ENCODE measurements around the gene NCK1. TPM values are rescaled to one million over a fixed set of nuclear protein-coding genes. Genes with fewer than 3 reads are reported as not detected.
A peak's percentile ranks its signal among the peaks of the same experiment; 100 is the strongest.

NCK1 gene
- total RNA-seq, 1 donor from 2014 or later: 63.0 TPM

DNA sequence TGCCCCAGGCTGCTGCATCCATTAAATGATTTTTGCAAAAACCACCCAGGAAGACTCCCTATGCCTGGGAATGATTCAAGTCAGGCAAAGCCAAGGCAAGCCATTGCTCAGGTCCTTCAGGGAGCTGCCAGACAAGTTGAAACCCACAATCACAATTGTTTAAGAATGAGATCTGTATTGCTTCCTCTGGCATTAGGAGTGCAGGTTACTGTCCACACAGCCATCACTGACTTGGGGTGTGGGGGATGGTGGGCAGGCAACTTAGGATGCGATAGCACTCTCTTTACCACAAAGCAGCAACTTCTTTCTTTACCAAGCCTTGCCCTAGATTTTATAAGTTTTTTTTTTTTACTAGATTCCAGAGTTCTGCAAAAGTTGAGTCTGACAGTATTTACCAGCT, 80.8 kb downstream of the NCK1 start:
- no peak overlapping the region for H3K27ac ChIP-seq
- TF ChIP-seq, protein P1, sequence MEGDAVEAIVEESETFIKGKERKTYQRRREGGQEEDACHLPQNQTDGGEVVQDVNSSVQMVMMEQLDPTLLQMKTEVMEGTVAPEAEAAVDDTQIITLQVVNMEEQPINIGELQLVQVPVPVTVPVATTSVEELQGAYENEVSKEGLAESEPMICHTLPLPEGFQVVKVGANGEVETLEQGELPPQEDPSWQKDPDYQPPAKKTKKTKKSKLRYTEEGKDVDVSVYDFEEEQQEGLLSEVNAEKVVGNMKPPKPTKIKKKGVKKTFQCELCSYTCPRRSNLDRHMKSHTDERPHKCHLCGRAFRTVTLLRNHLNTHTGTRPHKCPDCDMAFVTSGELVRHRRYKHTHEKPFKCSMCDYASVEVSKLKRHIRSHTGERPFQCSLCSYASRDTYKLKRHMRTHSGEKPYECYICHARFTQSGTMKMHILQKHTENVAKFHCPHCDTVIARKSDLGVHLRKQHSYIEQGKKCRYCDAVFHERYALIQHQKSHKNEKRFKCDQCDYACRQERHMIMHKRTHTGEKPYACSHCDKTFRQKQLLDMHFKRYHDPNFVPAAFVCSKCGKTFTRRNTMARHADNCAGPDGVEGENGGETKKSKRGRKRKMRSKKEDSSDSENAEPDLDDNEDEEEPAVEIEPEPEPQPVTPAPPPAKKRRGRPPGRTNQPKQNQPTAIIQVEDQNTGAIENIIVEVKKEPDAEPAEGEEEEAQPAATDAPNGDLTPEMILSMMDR (IDR thresholded peaks at IDR 0.05): no peak
- DNase-seq: no peak

DNA sequence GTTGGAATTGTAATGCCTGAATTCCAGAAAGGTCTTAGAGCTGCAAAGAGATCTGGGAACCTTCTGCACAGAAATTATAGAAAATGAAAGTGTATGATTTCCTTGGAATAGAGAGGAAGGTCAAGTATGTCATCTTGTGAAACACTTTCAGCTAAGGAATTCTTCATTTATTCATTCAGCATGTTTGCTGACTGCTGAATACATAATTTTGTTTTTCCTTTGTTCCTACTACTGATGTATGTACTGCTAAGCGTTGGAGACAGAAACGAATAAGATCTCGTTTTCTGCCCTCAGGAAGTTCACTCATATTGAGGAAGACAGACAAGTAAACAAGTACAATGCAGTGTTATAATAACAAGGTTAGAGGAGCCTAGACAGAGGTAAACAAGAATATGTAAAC, 81.4 kb downstream of the NCK1 start:
- DNase-seq: no peak
- intact Hi-C loops (cut with DNase I): no loop called here
- Histone ChIP-seq H3K9me3 (no peaks in the 10 kb centered on the region), H3K27me3 (ENCODE audit: low read depth) (no peaks in the 10 kb centered on the region), H3K36me3 (peaks cover 21% of the 10 kb centered on the region), H3K4me3 (peak overlapping the region; percentile 3), H3K4me1 (peaks cover 56% of the 10 kb centered on the region), H3K27ac (no peak overlapping the region)
- TF ChIP-seq, protein P1 (IDR thresholded peaks at IDR 0.05): no peak
- no peak for ATAC-seq

More for the DNA sequence above, 80.8 kb downstream of the NCK1 start:
- ATAC-seq: no peak
- peaks cover 15% of the 10 kb centered on the region for H3K36me3 ChIP-seq
- H3K4me3 ChIP-seq: no peak overlapping the region
- H3K27me3 ChIP-seq (ENCODE audit: low read depth): no peaks in the 10 kb centered on the region
- peaks cover 63% of the 10 kb centered on the region for H3K4me1 ChIP-seq
- no peaks in the 10 kb centered on the region for H3K9me3 ChIP-seq
- intact Hi-C loops (cut with DNase I): no loop called here

GRCh38 chr3:136946978-136947377, 85.0 kb downstream of the NCK1 start:
- Histone ChIP-seq H3K9me3 (no peaks in the 10 kb centered on the region), H3K4me1 (peaks cover 39% of the 10 kb centered on the region), H3K27ac (no peak overlapping the region), H3K36me3 (peaks cover 23% of the 10 kb centered on the region), H3K4me3 (no peak overlapping the region), H3K27me3 (ENCODE audit: low read depth) (no peaks in the 10 kb centered on the region)
- TF ChIP-seq, protein P1 (IDR thresholded peaks at IDR 0.05): no peak
- intact Hi-C loops (cut with DNase I): no loop called here
- DNase-seq (no peak), ATAC-seq (no peak)

DNA sequence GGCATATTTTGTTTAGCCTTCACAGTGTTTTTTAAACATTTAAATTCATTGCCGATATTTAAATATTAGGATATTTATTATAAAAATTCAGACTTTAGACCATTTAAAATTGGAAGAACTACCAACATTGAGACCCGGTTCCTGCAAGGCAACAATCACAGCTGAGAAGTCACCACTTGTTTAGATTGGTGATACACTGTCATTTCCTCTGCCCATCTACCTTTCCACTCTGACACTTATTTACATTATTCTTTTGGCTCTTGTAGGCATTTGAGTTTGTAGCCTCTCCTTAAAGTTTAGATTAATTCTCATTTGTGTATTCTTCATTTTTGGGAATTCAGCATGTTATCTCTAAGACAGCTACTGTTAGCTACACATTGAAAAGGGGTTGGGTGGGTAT, 85.5 kb downstream of the NCK1 start:
- Histone ChIP-seq H3K27me3 (ENCODE audit: low read depth) (no peaks in the 10 kb centered on the region), H3K36me3 (peaks cover 23% of the 10 kb centered on the region), H3K4me3 (no peak overlapping the region), H3K4me1 (peaks cover 36% of the 10 kb centered on the region), H3K9me3 (no peaks in the 10 kb centered on the region), H3K27ac (no peak overlapping the region)
- no peak for DNase-seq
- TF ChIP-seq, protein P1 (IDR thresholded peaks at IDR 0.05): no peak
- intact Hi-C loops (cut with DNase I): no loop called here
- ATAC-seq: no peak

- TF ChIP-seq, protein P1 (IDR thresholded peaks at IDR 0.05): no peak
- Histone ChIP-seq H3K9me3 (no peaks in the 10 kb centered on the region), H3K36me3 (peaks cover 23% of the 10 kb centered on the region), H3K27ac (no peak overlapping the region), H3K4me1 (peaks cover 21% of the 10 kb centered on the region), H3K27me3 (ENCODE audit: low read depth) (no peaks in the 10 kb centered on the region), H3K4me3 (no peak overlapping the region)
- DNase-seq (no peak), ATAC-seq (no peak)
- intact Hi-C loops (cut with DNase I): no loop called here
Observed at GRCh38 chr3:136949146-136949545, 87.1 kb downstream of the NCK1 start.

GRCh38 chr3:136949708-136950107, 87.7 kb downstream of the NCK1 start:
- H3K9me3 ChIP-seq: no peaks in the 10 kb centered on the region
- DNase-seq (no peak), ATAC-seq (no peak)
- peaks cover 25% of the 10 kb centered on the region for H3K4me1 ChIP-seq
- H3K36me3 ChIP-seq: peaks cover 23% of the 10 kb centered on the region
- H3K4me3 ChIP-seq: no peak overlapping the region
- TF ChIP-seq, protein P1 (IDR thresholded peaks at IDR 0.05): no peak
- intact Hi-C loops (cut with DNase I): no loop called here
- no peaks in the 10 kb centered on the region for H3K27me3 ChIP-seq (ENCODE audit: low read depth)
- no peak overlapping the region for H3K27ac ChIP-seq

All from lower lobe of right lung (tissue), 2 donors.